Neuronal stem cell (in vitro differentiated cells): ENCODE data around the gene ACTN1.

Source experiments
- DNase-seq: peaks from one replicate; pipeline ENCODE4 v3.0.0-alpha.2; 2013; ENCODE audit warnings: low spot score
- H2AFZ ChIP-seq: one replicate; pipeline ENCODE4 v1.6.1; 2013; ENCODE audit warnings: mild to moderate bottlenecking, low read length, inconsistent platforms
- H2AK5ac ChIP-seq: 2 replicates; pipeline ENCODE4 v1.6.1; 2013; ENCODE audit warnings: low read depth, mild to moderate bottlenecking, inconsistent platforms, low read length, moderate library complexity, mixed read lengths
- H2BK120ac ChIP-seq: 2 replicates; pipeline ENCODE4 v1.6.1; 2013; ENCODE audit warnings: low read depth, mild to moderate bottlenecking, inconsistent platforms, low read length, moderate library complexity, mixed read lengths
- H2BK12ac ChIP-seq: one replicate; pipeline ENCODE4 v1.6.1; 2013; ENCODE audit warnings: low read length, inconsistent platforms
- H2BK15ac ChIP-seq: 2 replicates; pipeline ENCODE4 v1.6.1; 2013; ENCODE audit warnings: mild to moderate bottlenecking, low read length, inconsistent platforms, mixed read lengths
- H2BK5ac ChIP-seq: one replicate; pipeline ENCODE4 v1.6.1; 2013; ENCODE audit warnings: inconsistent platforms, mild to moderate bottlenecking, low read length, moderate library complexity
- H3K14ac ChIP-seq: one replicate; pipeline ENCODE4 v1.6.1; 2013; ENCODE audit warnings: low read length, inconsistent platforms
- H3K18ac ChIP-seq: 2 replicates; pipeline ENCODE4 v1.6.1; 2013; ENCODE audit warnings: low read length, inconsistent platforms
- H3K23ac ChIP-seq: 2 replicates; pipeline ENCODE4 v1.6.1; 2013; ENCODE audit warnings: low read depth, mild to moderate bottlenecking, mixed read lengths, low read length, inconsistent platforms; ENCODE audit not compliant: poor library complexity
- H3K27ac ChIP-seq: replicated peaks from 3 replicates; pipeline ENCODE4 v1.5.1; 2013; ENCODE audit warnings: low read length, inconsistent platforms
- H3K27me3 ChIP-seq, 3 experiments: 2 replicates each; pipeline ENCODE4 v1.6.1; 2013; ENCODE audit warnings: low read length in 3 of 3, mild to moderate bottlenecking in 2 of 3, inconsistent platforms in 1 of 3, low read depth in 1 of 3, mixed read lengths in 1 of 3, moderate library complexity in 1 of 3; ENCODE audit not compliant: control insufficient read depth in 3 of 3, insufficient read depth in 3 of 3
- H3K36me3 ChIP-seq, 2 donors: replicated peaks in 1 of 2; 2 replicates each; pipeline ENCODE4 v1.6.1; 2013; ENCODE audit warnings: low read length in 2 of 2; ENCODE audit not compliant: control insufficient read depth in 2 of 2, insufficient read depth in 2 of 2
- H3K4ac ChIP-seq: 2 replicates; pipeline ENCODE4 v1.6.1; 2013; ENCODE audit warnings: inconsistent platforms, mild to moderate bottlenecking, low read length, moderate library complexity
- H3K4me1 ChIP-seq, 2 donors: 1 replicate in 1 of 2; 2 replicates in 1 of 2; pipeline ENCODE4 v1.6.1; 2013; ENCODE audit warnings: low read length in 2 of 2, low read depth in 1 of 2; ENCODE audit not compliant: control insufficient read depth in 2 of 2, insufficient read depth in 1 of 2
- H3K4me2 ChIP-seq: one replicate; pipeline ENCODE4 v1.6.1; 2013; ENCODE audit warnings: mild to moderate bottlenecking, low read length, inconsistent platforms; ENCODE audit not compliant: insufficient read depth, poor library complexity, severe bottlenecking
- H3K4me3 ChIP-seq, 2 donors: 2 replicates each; pipeline ENCODE4 v1.5.1; 2013; ENCODE audit warnings: low read length in 2 of 2, mild to moderate bottlenecking in 2 of 2, inconsistent platforms in 1 of 2, moderate library complexity in 1 of 2
- H3K79me1 ChIP-seq: one replicate; pipeline ENCODE4 v1.6.1; 2013; ENCODE audit warnings: low read depth, mild to moderate bottlenecking, inconsistent platforms, low read length, moderate library complexity
- H3K9ac ChIP-seq: one replicate; pipeline ENCODE4 v1.6.1; 2013; ENCODE audit warnings: mild to moderate bottlenecking, low read depth, low read length, inconsistent platforms; ENCODE audit not compliant: poor library complexity
- H3K9me3 ChIP-seq, 2 donors: replicated peaks in 1 of 2; 2 replicates each; pipeline versions ENCODE3 to v1.6.1; 2013; ENCODE audit warnings: low read length in 2 of 2, mild to moderate bottlenecking in 2 of 2, inconsistent platforms in 1 of 2, low read depth in 1 of 2, mixed read lengths in 1 of 2, moderate library complexity in 1 of 2; ENCODE audit not compliant: control insufficient read depth in 2 of 2, insufficient read depth in 1 of 2
- H4K8ac ChIP-seq: one replicate; pipeline ENCODE4 v1.6.1; 2013; ENCODE audit warnings: low read depth, mild to moderate bottlenecking, inconsistent platforms, low read length, moderate library complexity
- H4K91ac ChIP-seq: one replicate; pipeline ENCODE4 v1.6.1; 2013; ENCODE audit warnings: low read length, low read depth, mild to moderate bottlenecking, inconsistent platforms; ENCODE audit not compliant: poor library complexity
- WGBS, 2 donors: extraction: QIAGEN DNeasy Blood & Tissue Kit; methylation state at CpG; one replicate each; pipeline ENCODE4 v1.1.7; 2013; ENCODE audit warnings: missing lambda C conversion rate in 2 of 2, mixed read lengths in 1 of 2; ENCODE audit not compliant: insufficient read length in 2 of 2, insufficient replicate concordance in 1 of 2; ENCODE audit errors: extremely low coverage in 2 of 2; 5-methylcytosine and 5-hydroxymethylcytosine counted together

ACTN1 gene

GRCh38 chr14:68967459-68967940, 11.6 kb downstream of the ACTN1 start:
- Histone ChIP-seq H3K4me1 (peaks cover 10 to 23% of the 10 kb centered on the region in 2 donors), H3K14ac (no peak overlapping the region), H3K4ac (no peak overlapping the region), H3K9me3 (no peaks in the 10 kb centered on the region), H3K27me3 (no peaks in the 10 kb centered on the region), H3K36me3 (peaks cover 5 to 28% of the 10 kb centered on the region in 2 donors), H4K8ac (no peak overlapping the region), H3K27ac (no peak overlapping the region), H3K4me2 (no peak overlapping the region), H2BK15ac (no peak overlapping the region), H3K18ac (no peak overlapping the region), H2AFZ (no peak overlapping the region), H4K91ac (no peak overlapping the region), H3K79me1 (peaks cover 6% of the 10 kb centered on the region), H3K9ac (no peak overlapping the region), H2AK5ac (no peak overlapping the region), H2BK12ac (no peak overlapping the region), H2BK120ac (no peak overlapping the region), H3K4me3 (no peak overlapping the region), H2BK5ac (no peak overlapping the region), H3K23ac (no peak overlapping the region)
- no peak for DNase-seq
- WGBS, 2 donors: no CpG with 5 or more reads among the region's 3 CpGs

GRCh38 chr14:68966872-68967301, 12.2 kb downstream of the ACTN1 start:
- no peak overlapping the region for H3K4me3 ChIP-seq
- H2BK5ac ChIP-seq: no peak overlapping the region
- no peak overlapping the region for H2BK15ac ChIP-seq
- WGBS, 2 donors: no CpG with 5 or more reads among the region's 3 CpGs
- no peak overlapping the region for H3K27ac ChIP-seq
- no peak overlapping the region for H2AFZ ChIP-seq
- H3K9ac ChIP-seq: no peak overlapping the region
- no peak overlapping the region for H4K8ac ChIP-seq
- H2BK120ac ChIP-seq: no peak overlapping the region
- H3K14ac ChIP-seq: no peak overlapping the region
- no peak overlapping the region for H2BK12ac ChIP-seq
- no peak overlapping the region for H3K4me2 ChIP-seq
- H3K27me3 ChIP-seq: no peaks in the 10 kb centered on the region
- H4K91ac ChIP-seq: no peak overlapping the region
- peaks cover 9% of the 10 kb centered on the region for H3K79me1 ChIP-seq
- no peak overlapping the region for H3K4ac ChIP-seq
- DNase-seq: no peak
- no peak overlapping the region for H3K23ac ChIP-seq
- no peaks in the 10 kb centered on the region for H3K9me3 ChIP-seq
- peaks cover 17 to 27% of the 10 kb centered on the region in 2 donors for H3K4me1 ChIP-seq
- H3K18ac ChIP-seq: no peak overlapping the region
- no peak overlapping the region for H2AK5ac ChIP-seq
- H3K36me3 ChIP-seq: peaks cover 3 to 21% of the 10 kb centered on the region in 2 donors

- peaks cover 17 to 21% of the 10 kb centered on the region in 2 donors for H3K4me1 ChIP-seq
- H4K91ac ChIP-seq: no peak overlapping the region
- no peak overlapping the region for H3K27ac ChIP-seq
Observed at GRCh38 chr14:68965261-68965761, 13.8 kb downstream of the ACTN1 start.

GRCh38 chr14:68964300-68965093, 14.6 kb downstream of the ACTN1 start:
- no peak overlapping the region for H3K4me2 ChIP-seq
- no peaks in the 10 kb centered on the region for H3K9me3 ChIP-seq
- no peak overlapping the region for H3K4me3 ChIP-seq
- no peak overlapping the region for H4K91ac ChIP-seq
- no CpG with 5 or more reads among the region's 12 CpGs for WGBS, 2 donors
- H3K4ac ChIP-seq: no peak overlapping the region
- no peak overlapping the region for H2AFZ ChIP-seq
- DNase-seq: no peak
- no peak overlapping the region for H2BK12ac ChIP-seq
- no peak overlapping the region for H3K23ac ChIP-seq
- no peaks in the 10 kb centered on the region for H3K27me3 ChIP-seq
- H3K18ac ChIP-seq: no peak overlapping the region
- H2AK5ac ChIP-seq: no peak overlapping the region
- peaks cover 11% of the 10 kb centered on the region for H3K79me1 ChIP-seq
- H3K4me1 ChIP-seq: peaks cover 13 to 17% of the 10 kb centered on the region in 2 donors
- no peak overlapping the region for H3K14ac ChIP-seq
- H3K27ac ChIP-seq: no peak overlapping the region
- no peak overlapping the region for H2BK120ac ChIP-seq
- H2BK5ac ChIP-seq: no peak overlapping the region
- no peak overlapping the region for H4K8ac ChIP-seq
- no peak overlapping the region for H2BK15ac ChIP-seq
- peaks cover 3 to 9% of the 10 kb centered on the region in 2 donors for H3K36me3 ChIP-seq
- H3K9ac ChIP-seq: no peak overlapping the region

More at GRCh38 chr14:68965261-68965761, 13.8 kb downstream of the ACTN1 start:
- no peak overlapping the region for H2BK15ac ChIP-seq
- no peak overlapping the region for H4K8ac ChIP-seq
- H2AK5ac ChIP-seq: no peak overlapping the region
- no peak overlapping the region for H2AFZ ChIP-seq
- H3K36me3 ChIP-seq: peaks cover 3 to 9% of the 10 kb centered on the region in 2 donors
- no peak overlapping the region for H3K4me2 ChIP-seq
- no peaks in the 10 kb centered on the region for H3K9me3 ChIP-seq
- H3K4me3 ChIP-seq: no peak overlapping the region
- no peaks in the 10 kb centered on the region for H3K27me3 ChIP-seq
- H3K9ac ChIP-seq: no peak overlapping the region
- no peak overlapping the region for H2BK120ac ChIP-seq
- H3K14ac ChIP-seq: no peak overlapping the region
- DNase-seq: no peak
- no peak overlapping the region for H3K23ac ChIP-seq
- H3K79me1 ChIP-seq: peaks cover 11% of the 10 kb centered on the region
- H2BK12ac ChIP-seq: no peak overlapping the region
- H3K4ac ChIP-seq: no peak overlapping the region
- no peak overlapping the region for H2BK5ac ChIP-seq
- H3K18ac ChIP-seq: peak overlapping the region; percentile 54
